GM18511 (cell line): ENCODE results near the gene LBHD1.
"Not testable (repeated sequence)": the region's sequence is repeated elsewhere in the genome, so short reads cannot be mapped to it uniquely, and the experiment has no call there.

Source experiments
- ATAC-seq: cut with Tn5 transposase; IDR thresholded peaks from one replicate; pipeline ENCODE4 v1.9.1; 2021; ENCODE audit warnings: mild to moderate bottlenecking, moderate library complexity; ENCODE audit not compliant: unreplicated experiment

Gene LBHD1

GRCh38 chr11:62694455-62695167, 22.5 kb upstream of the LBHD1 start:
- ATAC-seq, result no peak

DNA sequence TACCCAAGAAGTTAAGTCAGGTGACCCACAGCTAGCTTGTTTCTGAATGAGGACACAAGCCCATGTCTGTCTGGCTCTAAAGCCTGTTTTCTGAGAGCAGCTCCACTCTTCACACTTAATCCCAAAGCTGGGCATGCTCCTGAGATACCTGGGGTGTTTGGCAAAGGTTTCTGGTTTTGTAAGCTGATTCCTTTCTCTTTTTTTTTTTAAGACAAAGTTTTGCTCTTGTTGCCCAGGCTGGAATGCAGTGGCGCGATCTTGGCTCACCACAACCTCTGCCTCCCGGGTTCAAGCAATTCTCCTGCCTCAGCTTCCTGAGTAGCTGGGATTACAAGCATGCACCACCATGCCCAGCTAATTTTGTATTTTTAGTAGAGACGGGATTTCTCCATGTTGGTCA, 21.6 kb upstream of the LBHD1 start:
- ATAC-seq, result not testable (repeated sequence)

- no peak for ATAC-seq
These were observed 17.5 kb upstream of the LBHD1 start, which contains the start of gene LRRN4CL for GRCh38 chr11:62689421-62690183. Gene LRRN4CL, minus strand, starts transcription at chr11:62689530. Its CDS starts 1,022 bp downstream, at chr11:62688508.

GRCh38 chr11:62688491-62688890, 16.4 kb upstream of the LBHD1 start:
- ATAC-seq, result no peak

- no peak for ATAC-seq
These were observed 15.7 kb upstream of the LBHD1 start for GRCh38 chr11:62687508-62688396.

DNA sequence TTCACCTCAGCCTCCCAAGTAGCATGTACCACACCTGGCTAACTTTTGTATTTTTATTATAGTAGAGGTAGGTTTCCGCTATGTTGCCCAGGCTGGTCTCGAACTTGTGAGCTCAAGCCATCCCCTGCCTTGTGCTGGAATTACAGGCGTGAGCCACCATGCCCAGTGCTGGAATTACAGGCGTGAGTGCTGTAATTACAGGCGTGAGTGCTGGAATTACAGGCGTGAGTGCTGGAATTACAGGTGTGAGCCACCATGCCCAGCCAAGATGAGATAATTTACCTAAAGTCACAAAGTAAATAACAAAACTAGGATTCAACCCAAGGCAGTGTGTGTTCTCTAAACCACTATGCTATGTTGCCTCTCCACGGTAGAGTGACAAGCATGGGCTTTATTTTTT, 10.5 kb upstream of the LBHD1 start:
- ATAC-seq, result no peak

GRCh38 chr11:62680825-62681240, 8.8 kb upstream of the LBHD1 start:
- peak; percentile 50 for ATAC-seq

GRCh38 chr11:62678770-62679696, 7.0 kb upstream of the LBHD1 start, which contains the start of gene UBXN1:
Gene UBXN1, minus strand, starts transcription at chr11:62679073. Its CDS starts 150 bp downstream, at chr11:62678923.
- peak; percentile 83 for ATAC-seq

DNA sequence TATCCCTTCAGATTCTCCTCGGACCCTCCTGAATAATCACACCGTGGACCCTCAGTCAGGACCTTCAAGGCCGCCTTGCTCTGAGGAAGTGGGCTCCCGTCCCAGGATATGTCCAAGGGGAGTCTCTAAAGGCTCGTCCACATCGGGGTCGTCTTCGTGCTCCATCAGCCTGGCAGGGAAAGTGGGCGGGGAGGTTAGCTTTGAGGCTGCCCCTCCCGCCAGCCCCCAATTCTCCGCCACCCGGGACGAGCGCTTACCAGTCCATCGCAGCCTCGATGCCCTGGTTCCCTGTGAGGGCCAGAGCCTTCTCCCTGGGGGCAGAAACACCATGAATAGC, 6.3 kb upstream of the LBHD1 start:
- peak; percentile 7 for ATAC-seq

- no peak for ATAC-seq
These were observed 5.6 kb upstream of the LBHD1 start for GRCh38 chr11:62677714-62678113.

DNA sequence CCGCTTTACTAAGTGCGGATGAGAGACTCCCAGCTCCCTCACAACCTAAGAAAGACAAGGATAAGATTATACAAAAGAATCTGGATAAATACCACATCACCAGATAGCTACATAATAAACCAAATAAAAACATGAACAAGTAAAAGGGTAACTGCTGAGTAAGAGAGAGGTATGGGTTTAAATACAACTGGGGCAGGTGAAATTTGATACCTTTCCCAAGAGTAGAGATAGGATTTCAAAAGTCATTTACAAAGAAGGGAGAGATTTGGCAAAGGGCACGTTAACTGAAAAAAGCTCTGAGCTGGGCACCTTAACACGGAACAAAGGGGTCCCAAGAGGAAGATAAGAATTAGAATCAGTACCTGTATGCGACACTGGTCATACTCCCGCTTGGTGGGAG, 5.1 kb upstream of the LBHD1 start:
- ATAC-seq, result no peak

DNA sequence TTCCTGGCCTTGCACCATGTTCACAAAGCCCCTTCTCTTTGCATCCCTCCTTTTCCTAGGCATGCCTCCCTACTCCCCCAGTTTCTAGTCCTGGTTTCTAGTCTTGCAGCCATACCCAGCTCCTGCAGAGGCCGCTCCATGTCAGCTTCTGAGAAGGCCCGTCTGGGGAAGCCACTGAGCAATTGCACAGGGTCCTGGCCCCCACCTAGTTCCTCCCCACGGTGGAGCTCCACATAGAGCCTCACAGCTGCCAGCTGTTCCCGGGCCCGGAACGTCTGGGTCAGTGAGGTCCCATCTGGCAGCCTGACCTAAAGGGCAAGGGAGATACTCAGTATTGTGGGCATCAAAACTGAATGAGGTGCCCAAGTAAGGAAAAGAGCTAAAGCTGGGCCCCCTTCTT, 4.6 kb upstream of the LBHD1 start:
- no peak for ATAC-seq

DNA sequence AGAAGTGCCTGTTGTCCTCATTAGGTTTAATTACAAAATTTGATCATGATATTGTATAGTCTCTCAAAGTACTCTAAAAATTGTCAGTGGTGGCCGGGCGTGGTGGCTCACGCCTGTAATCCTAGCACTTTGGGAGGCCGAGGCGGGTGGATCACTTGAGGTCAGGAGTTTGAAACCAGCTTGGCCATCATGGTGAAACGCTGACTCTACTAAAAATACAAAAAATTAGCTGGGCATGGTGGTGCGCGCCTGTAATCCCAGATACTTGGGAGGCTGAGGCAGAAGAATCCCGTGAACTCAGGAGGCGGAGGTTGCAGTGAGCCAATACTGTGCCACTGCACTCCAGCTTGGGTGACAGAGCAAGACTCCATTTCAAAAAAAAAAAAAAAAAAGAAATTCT, 3.3 kb upstream of the LBHD1 start:
- not testable (repeated sequence) for ATAC-seq

GRCh38 chr11:62673196-62673525, 1.1 kb upstream of the LBHD1 start:
- ATAC-seq, result no peak

DNA sequence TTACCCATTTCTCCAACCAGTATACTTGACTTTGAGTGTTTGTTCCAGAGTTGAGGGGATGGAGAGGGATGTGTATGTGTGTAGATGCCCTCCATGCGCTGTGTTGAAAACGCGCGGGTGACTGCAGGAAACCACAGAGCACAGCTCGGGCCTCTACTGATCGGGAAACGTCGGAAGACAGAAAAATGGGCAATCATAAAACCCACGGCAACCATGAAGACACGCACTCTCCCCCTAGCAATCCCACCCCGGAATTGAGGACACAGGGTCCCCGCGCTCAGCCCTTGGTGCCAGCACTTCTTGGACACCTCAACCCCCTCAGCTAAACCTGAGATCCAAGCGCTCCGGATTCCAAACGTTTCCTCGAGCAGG, 845 bp downstream of the LBHD1 start:
- ATAC-seq, result peak; percentile 17

GRCh38 chr11:62669420-62670161, 2.5 kb downstream of the LBHD1 start:
- no peak for ATAC-seq

DNA sequence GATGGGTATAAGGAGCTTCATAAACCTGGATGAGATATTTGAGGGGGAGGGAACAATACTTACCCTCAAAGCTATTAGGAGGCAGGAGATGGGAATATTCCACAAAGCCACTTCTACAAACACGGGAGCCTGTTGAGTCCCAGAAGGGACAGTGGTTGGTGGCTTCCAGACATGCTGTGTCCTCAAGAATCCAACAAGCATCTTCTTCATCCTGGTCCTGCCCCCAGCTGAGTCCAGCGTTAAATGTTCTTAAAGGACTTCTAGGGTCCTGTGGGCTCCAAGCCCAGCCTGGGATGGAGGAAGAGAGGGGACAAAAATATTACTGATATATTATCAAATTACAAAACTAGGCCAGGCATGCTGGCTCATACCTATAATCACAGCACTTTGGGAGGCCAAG, 4.6 kb downstream of the LBHD1 start:
- ATAC-seq, result no peak

DNA sequence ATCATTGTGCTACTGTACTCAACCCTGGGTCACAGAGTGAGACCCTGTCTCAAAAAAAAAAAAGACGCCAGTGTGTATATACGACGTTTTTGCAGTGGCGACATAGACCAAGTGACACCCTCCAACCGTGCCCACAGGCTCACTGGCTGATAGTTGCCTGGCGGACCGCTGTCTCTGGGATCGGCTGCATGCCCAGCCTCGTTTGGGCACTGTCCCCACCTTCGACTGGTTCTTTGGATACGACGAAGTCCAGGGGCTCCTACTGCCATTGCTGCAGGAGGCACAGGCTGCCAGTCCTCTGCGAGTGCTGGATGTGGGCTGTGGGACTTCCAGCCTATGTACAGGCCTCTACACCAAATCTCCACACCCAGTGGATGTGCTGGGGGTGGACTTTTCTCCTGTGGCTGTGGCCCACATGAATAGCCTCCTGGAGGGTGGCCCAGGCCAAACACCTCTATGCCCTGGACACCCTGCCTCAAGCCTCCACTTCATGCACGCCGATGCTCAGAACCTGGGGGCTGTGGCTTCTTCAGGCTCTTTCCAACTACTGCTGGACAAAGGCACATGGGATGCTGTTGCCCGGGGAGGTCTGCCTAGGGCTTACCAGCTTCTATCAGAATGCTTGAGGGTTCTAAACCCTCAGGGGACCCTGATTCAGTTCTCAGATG, 5.7 kb downstream of the LBHD1 start:
- ATAC-seq, result no peak

DNA sequence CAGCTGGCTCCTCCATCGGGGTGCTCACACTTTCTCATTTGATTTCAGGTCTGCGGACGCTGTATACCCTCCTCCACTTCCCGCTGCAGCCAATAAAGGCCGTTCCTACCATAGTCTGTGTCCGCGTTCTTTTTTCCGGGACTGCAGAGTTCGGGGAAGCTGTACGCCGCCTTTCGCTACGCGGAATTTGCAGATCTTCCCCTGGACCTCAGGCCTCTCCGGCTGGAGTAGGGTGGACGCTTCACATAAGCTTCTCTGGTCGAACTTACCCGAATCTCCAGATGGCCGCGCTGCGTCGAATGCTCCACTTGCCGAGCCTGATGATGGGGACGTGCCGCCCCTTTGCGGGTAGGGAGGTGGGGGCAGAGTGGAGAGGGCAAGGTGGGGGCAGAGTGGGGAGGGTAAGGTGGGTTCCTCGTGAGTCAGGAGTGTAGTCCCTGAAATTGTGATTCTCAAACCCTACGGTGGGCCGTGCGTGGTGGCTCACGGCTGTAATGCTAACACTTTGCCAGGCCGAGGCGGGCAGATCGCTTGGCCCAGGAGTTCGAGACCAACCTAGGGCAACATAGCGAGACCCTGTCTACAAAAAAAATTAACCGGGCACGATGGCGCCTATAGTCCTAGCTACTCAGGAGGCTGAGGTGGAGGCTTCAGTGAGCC, 6.3 kb downstream of the LBHD1 start:
- ATAC-seq, result peak; percentile 23
